Natural killer cell (primary cell): ENCODE results near the gene SH3TC2. TPM values are rescaled to one million over a fixed set of nuclear protein-coding genes. Genes with fewer than 3 reads are reported as not detected.

Experiments
- ATAC-seq, 3 donors: fragments of 150-1000 bp in 2 of 3; fragments of 200-7000 bp in 1 of 3; cut with Tn5 transposase; 1 replicate in 1 of 3; 2 replicates in 2 of 3; pipeline ENCODE4 v1.10.0; 2021; ENCODE audit warnings: mild to moderate bottlenecking in 2 of 3, moderate library complexity in 2 of 3
- DNase-seq, 2 donors: peaks; one replicate each; pipeline versions ENCODE4 v3.0.0 to v3.0.0-alpha.2; 2013 to 2021; ENCODE audit warnings: mixed read lengths in 1 of 2
- H3K27ac ChIP-seq: one replicate; pipeline ENCODE4 v1.5.1; 2013; ENCODE audit warnings: mild to moderate bottlenecking, low read length
- H3K27me3 ChIP-seq: one replicate; pipeline ENCODE4 v1.6.1; 2013; ENCODE audit warnings: low read length; ENCODE audit not compliant: control insufficient read depth, insufficient read depth
- H3K36me3 ChIP-seq: one replicate; pipeline ENCODE4 v1.6.1; 2013; ENCODE audit warnings: low read length; ENCODE audit not compliant: control insufficient read depth, insufficient read depth
- H3K4me1 ChIP-seq: one replicate; pipeline ENCODE4 v1.6.1; 2013; ENCODE audit warnings: low read length; ENCODE audit not compliant: control insufficient read depth, insufficient read depth
- H3K4me3 ChIP-seq: one replicate; pipeline ENCODE4 v1.5.1; 2013; ENCODE audit warnings: low read length
- H3K9me3 ChIP-seq: one replicate; pipeline ENCODE4 v1.6.1; 2013; ENCODE audit warnings: low read length; ENCODE audit not compliant: control insufficient read depth, insufficient read depth
- H3K27ac Mint-ChIP-seq, 2 donors: one replicate each; pipeline ENCODE4 v1.8.0; 2022; ENCODE audit warnings: mild to moderate bottlenecking in 2 of 2, mixed read lengths in 2 of 2, moderate library complexity in 1 of 2
- H3K27me3 Mint-ChIP-seq, 2 donors: one replicate each; pipeline ENCODE4 v1.8.0; 2022; ENCODE audit warnings: low read depth in 2 of 2, mixed read lengths in 2 of 2
- H3K36me3 Mint-ChIP-seq: one replicate; pipeline ENCODE4 v1.8.0; 2022; ENCODE audit warnings: mixed read lengths
- H3K4me1 Mint-ChIP-seq, 2 donors: one replicate each; pipeline ENCODE4 v1.8.0; 2022; ENCODE audit warnings: mixed read lengths in 2 of 2
- H3K4me3 Mint-ChIP-seq: one replicate; pipeline ENCODE4 v1.8.0; 2022; ENCODE audit warnings: mild to moderate bottlenecking, moderate library complexity, mixed read lengths
- H3K9me3 Mint-ChIP-seq, 2 donors: one replicate each; pipeline ENCODE4 v1.8.0; 2022; ENCODE audit warnings: mixed read lengths in 2 of 2
- CTCF ChIP-seq: fragments of 200-600 bp; IDR thresholded peaks from one replicate; pipeline ENCODE4 v1.8.0; 2022; ENCODE audit warnings: antibody characterized with exemption
- WGBS: methylation state at CpG from one replicate; pipeline ENCODE4 v1.1.7; 2013; ENCODE audit warnings: missing lambda C conversion rate; ENCODE audit not compliant: insufficient coverage; 5-methylcytosine and 5-hydroxymethylcytosine counted together
- intact Hi-C: fragments of 100-400 bp; cut with micrococcal nuclease; formaldehyde crosslinking; loops from one replicate; pipeline ENCODE4 v1.14.2; 2022
- total RNA-seq, 4 donors: library from RNA; stranded (reverse); fragments of 120-200 nt in 1 of 4; gene quantifications; one replicate each; pipeline versions ENCODE4 v1.2.3 to v1.2.4, GENCODE V29; 2013 to 2022

Gene SH3TC2
- total RNA-seq, 3 donors from 2014 or later (not counting 1 experiment from before 2014, with no cell fraction given), result 0.11 to 0.68 (median 0.58) TPM

- Histone ChIP-seq H3K27me3 (no peaks in the 10 kb centered on the region), H3K27ac (no peak overlapping the region), H3K4me1 (no peaks in the 10 kb centered on the region), H3K9me3 (no peaks in the 10 kb centered on the region), H3K4me3 (no peak overlapping the region), H3K36me3 (no peaks in the 10 kb centered on the region)
- DNase-seq (no peak), ATAC-seq (no peak)
- Mint-ChIP-seq H3K27ac (no peak overlapping the region), H3K4me3 (no peak overlapping the region), H3K9me3 (no peaks in the 10 kb centered on the region), H3K4me1 (peaks cover 4% of the 10 kb centered on the region in 2 donors), H3K27me3 (peaks cover 11 to 14% of the 10 kb centered on the region in 2 donors), H3K36me3 (no peaks in the 10 kb centered on the region)
- no peak for TF ChIP-seq CTCF
- intact Hi-C loops, result no loop called here
Observed at GRCh38 chr5:149001162-149001561, 61.7 kb downstream of the SH3TC2 start.

GRCh38 chr5:148999741-149000140 lies 63.1 kb downstream of the SH3TC2 start:
- intact Hi-C loops, result loop anchor here (2.0 kb wide), 1 partner anchor 35 kb away; no protein-coding TSS in a partner anchor
- WGBS, result 93% methylated on average over 3 of the region's 3 CpGs

GRCh38 chr5:148998174-148998797 lies 64.6 kb downstream of the SH3TC2 start:
- Mint-ChIP-seq H3K36me3 (no peaks in the 10 kb centered on the region), H3K27me3 (peaks cover 11% of the 10 kb centered on the region in 2 donors), H3K9me3 (no peaks in the 10 kb centered on the region), H3K27ac (no peak overlapping the region), H3K4me1 (peaks cover 4% of the 10 kb centered on the region in 2 donors), H3K4me3 (no peak overlapping the region)
- Histone ChIP-seq H3K9me3 (no peaks in the 10 kb centered on the region), H3K27me3 (no peaks in the 10 kb centered on the region), H3K4me3 (no peak overlapping the region), H3K36me3 (no peaks in the 10 kb centered on the region), H3K27ac (no peak overlapping the region), H3K4me1 (no peaks in the 10 kb centered on the region)
- WGBS, result 46% methylated on average over 5 of the region's 6 CpGs
- DNase-seq, result peak in 1 of 2 donors; percentile 74
- intact Hi-C loops, result loop anchor here (1.0 to 2.0 kb wide), 4 partner anchors 37 to 265 kb away; no protein-coding TSS in a partner anchor
- TF ChIP-seq CTCF, result peak; percentile 77
- ATAC-seq, result peak; percentile 71 to 92 (median 86)

More at GRCh38 chr5:148999741-149000140, 63.1 kb downstream of the SH3TC2 start:
- Mint-ChIP-seq H3K4me1 (peaks cover 4% of the 10 kb centered on the region in 2 donors), H3K27me3 (peaks cover 11% of the 10 kb centered on the region in 2 donors), H3K9me3 (no peaks in the 10 kb centered on the region), H3K36me3 (no peaks in the 10 kb centered on the region), H3K4me3 (no peak overlapping the region), H3K27ac (no peak overlapping the region)
- no peaks in the 10 kb centered on the region for H3K4me1 ChIP-seq
- H3K27me3 ChIP-seq, result no peaks in the 10 kb centered on the region
- no peak overlapping the region for H3K4me3 ChIP-seq
- H3K27ac ChIP-seq, result no peak overlapping the region
- DNase-seq (no peak), ATAC-seq (no peak)
- no peaks in the 10 kb centered on the region for H3K36me3 ChIP-seq
- H3K9me3 ChIP-seq, result no peaks in the 10 kb centered on the region
- TF ChIP-seq CTCF, result no peak

- Mint-ChIP-seq H3K9me3 (no peaks in the 10 kb centered on the region), H3K27me3 (peaks cover 6 to 8% of the 10 kb centered on the region in 2 donors), H3K4me1 (peaks cover 4% of the 10 kb centered on the region in 2 donors), H3K4me3 (no peak overlapping the region), H3K27ac (no peak overlapping the region), H3K36me3 (no peaks in the 10 kb centered on the region)
- Histone ChIP-seq H3K4me1 (no peaks in the 10 kb centered on the region), H3K27me3 (no peaks in the 10 kb centered on the region), H3K27ac (no peak overlapping the region), H3K9me3 (no peaks in the 10 kb centered on the region), H3K36me3 (no peaks in the 10 kb centered on the region), H3K4me3 (no peak overlapping the region)
- no peak for ATAC-seq
- intact Hi-C loops, result no loop called here
- no peak for DNase-seq
- 83% methylated on average over 3 of the region's 3 CpGs for WGBS
- no peak for TF ChIP-seq CTCF
Observed at GRCh38 chr5:148996270-148996669, 66.6 kb downstream of the SH3TC2 start.
